HG03457 (cell line): ENCODE results near the gene CFAP92.

Experiments
- ATAC-seq: cut with Tn5 transposase; IDR thresholded peaks from one replicate; pipeline ENCODE4 v1.9.1; 2021; ENCODE audit warnings: moderate number of reproducible peaks; ENCODE audit not compliant: unreplicated experiment

Gene CFAP92, protein sequence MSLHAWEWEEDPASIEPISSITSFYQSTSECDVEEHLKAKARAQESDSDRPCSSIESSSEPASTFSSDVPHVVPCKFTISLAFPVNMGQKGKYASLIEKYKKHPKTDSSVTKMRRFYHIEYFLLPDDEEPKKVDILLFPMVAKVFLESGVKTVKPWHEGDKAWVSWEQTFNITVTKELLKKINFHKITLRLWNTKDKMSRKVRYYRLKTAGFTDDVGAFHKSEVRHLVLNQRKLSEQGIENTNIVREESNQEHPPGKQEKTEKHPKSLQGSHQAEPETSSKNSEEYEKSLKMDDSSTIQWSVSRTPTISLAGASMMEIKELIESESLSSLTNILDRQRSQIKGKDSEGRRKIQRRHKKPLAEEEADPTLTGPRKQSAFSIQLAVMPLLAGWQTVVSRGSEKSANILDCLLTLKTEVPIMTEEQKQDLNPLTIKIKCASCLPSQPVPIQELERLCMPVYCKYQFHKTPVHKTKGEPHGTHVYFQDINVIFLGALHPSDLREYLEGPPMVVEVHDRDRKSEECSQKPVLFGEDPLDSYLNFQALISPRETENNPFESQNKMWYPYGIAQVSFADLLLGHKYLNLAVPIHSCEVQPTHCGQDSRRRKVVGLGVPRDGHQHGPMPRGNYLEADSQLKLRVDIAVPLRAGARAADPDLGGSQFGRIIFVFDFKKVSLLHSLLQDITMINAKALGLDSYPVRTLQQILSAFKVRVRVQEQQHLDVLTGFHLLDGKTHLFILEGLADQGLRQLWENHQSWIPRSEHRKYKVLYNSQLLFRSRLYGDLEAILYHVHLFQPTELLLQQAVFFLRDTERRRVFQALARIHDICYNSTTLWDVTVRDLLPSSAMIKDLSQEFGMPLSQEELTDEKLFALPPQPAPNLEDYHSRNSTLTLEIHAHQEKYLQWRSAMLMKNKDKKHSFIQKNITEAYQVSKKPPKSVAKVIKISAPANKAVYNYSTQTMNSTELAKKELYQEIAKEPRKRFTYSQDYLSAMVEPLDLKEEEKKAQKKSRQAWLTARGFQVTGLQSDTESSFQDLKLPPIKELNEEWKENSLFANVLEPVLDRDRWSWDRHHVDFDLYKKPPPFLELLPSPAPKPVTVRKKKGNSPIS

DNA sequence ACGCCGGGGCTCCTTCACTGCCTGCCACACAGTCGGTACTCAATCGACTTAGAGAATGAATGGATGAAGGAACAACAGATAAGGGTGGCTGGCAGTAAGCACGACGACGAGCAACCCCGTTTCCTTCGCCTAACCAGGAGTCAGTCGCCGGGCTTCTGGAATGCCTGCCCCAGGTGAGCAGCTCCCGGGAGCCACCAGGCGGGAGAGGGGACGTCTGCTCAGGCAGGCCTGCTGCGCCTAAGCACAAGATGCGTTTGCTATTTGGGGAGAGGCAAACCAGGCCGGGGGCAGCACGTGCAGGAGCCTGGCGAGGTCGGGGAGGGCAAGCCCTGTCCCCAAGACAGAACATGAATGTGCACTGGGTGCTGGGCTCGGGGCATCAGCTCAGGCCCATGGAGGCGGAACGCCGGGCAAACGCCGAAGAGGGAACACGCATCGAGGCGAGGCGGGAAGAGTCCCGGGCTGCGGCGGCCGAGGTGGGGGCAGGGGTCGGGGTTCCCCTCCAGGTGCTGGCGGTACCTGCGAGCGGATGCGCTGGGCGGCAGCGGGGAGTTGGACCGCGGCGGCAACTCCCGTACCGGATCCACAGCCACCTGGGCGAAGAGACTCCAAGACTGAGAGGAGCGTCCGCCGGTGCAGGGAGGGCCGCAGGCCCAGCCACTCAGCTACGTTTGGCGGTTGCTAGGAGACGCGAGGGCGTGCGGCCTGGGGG is at the start of gene CFAP92:
TSS of gene CFAP92 (minus strand) at position 616 of the 712 bp plus-strand sequence. CDS start 772 bp downstream, outside the sequence.
- ATAC-seq: no peak

DNA sequence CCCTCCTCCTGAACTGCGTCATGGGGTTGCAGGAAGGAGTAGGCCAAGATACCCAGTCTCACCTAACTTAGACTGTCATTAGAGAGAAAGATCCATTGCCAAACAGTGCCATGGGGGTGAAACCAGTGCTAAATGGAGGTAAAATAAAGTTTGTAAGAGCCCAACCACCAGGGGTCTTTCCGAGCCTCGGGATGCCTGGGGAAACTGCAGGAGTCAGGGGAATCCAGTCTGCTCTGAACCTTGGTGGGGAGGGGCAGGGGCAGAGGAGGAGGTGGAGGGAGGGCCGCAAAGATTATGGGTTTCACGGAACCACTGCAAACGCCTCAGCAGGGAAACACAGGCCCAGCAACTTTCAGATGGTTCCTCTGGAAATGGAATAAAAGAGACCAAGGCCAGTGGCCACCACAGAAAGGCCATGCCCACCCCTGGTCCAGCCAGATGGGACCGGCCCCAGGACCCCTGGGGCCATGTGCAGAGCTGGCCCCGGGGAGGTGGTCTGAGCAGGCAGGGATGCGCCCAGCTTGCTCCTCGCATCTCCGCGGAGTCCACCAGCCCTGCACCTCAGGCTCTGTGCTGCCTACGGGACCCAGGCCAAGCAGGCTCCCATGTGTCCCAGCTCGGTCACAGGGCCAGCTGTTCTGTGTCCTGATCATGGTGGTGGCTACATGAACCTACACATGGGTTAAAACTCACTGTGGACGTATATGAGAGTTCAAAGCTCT is 46.9 kb upstream of the CFAP92 start:
- no peak for ATAC-seq

DNA sequence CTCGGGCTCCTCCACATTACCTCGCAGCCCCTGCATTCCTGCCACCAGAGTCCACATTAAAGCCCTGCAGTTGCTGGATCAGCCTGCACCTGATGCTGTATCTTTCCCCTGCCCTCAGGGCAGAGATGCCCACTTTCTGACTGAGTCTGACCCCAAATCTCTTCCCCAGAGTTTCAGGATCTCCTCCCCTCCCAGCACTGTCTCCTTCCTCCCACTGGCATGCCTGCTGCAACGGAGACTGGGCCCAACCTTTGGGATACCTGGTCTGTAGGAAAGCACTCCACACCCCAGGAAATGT is 46.1 kb upstream of the CFAP92 start:
- ATAC-seq: no peak

DNA sequence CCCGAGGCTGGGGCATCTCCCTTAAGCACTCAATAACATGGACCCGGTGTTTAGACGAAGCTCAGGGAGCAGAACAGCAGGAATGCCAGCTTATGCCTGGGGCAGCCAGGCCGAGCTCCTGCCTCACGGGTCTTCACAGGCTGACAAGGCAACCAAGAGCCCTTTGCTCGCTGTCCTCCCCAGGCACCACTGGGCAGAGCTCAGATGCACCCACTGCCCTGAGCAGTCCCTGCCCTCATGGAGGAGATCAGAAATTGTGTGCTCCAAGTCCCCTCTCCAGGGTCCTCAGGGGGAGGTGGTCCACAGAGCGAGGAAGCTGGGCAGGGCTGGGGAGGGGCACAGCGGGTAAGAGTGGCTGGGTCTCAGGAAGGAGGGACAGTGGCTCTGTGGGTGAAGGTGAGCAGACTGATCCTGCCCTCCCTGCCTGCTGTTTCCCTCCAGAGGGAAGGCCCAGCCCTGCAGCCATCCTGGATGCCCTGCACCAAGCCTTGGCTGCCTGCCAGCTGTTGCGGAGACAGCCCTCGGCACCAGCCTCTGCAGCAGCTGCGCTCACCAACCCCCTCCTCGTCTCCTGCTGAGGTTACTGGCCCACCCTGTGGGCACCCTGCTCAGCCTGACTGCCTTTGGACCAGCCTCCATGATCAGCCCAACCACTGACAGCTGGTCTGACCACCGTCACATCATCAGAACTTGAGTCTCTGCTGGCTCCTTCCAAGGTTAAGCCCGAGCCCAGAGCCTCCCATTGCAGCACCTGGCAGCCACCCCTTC is 45.6 kb upstream of the CFAP92 start:
- no peak for ATAC-seq

GRCh38 chr3:129038121-129038855 is 44.4 kb upstream of the CFAP92 start:
- no peak for ATAC-seq

GRCh38 chr3:129037093-129037419 is 43.2 kb upstream of the CFAP92 start:
- ATAC-seq: no peak

DNA sequence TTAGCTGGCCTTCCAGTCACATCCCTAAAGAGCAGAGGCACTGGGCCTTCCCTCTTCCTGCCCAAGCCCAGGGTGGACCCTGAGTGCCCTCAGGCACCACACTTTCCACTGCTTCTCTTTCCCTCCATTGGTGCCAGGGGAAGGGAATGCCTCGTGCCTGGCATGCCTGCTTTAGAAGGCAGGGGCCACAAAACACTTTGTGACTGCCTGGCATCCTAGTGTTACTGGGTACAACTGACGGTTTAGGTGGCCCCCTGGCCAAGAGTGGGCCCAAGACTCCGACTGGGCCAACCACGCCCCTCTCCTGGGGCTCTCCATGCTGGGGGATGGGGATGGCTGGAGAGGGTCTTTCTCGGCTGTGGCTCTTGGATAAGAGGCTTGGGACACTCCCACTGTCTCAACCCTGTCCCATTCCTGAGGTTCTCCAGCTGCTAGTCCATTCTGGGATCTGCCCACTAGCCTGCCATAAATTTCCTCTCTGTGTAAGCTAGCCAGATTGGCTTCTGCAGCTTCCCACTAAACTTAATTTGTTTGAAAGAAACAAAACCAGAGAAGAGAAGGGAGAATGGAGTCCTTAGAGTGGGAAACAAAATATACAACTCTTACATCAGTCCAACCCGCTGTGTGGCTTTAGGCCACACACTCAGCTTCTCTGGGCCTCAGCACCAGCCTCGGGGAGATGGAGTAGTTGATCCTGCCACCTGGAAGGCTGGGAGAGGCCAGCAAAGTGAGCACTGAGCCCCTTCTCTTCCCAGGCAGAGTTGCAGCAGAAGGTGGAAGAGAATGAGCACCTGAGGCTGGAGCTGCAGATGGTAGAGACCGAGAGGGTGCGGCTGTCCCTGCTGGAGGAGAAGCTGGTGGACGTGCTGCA is 42.6 kb upstream of the CFAP92 start:
- no peak for ATAC-seq

GRCh38 chr3:129035360-129036221 is 41.7 kb upstream of the CFAP92 start:
- no peak for ATAC-seq

DNA sequence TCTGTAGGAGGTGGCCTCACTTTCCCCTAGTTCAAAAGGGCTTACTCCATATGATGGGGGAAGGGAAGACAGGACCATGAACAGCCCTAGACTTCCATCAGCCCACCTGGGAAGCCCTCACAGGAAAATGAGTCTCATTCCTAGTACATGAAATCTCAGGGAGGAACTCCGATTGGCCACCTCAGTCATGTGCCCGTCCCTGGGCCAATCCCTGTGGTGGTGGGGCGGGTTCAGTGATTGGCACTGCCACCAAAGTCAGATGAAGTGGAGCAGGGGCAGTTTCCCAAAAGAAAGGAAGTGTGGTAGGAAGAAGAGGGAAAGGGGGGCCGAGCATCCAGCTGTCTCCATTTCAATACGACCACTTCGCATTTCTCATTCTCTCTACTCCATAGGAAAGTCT is 40.8 kb upstream of the CFAP92 start:
- no peak for ATAC-seq

DNA sequence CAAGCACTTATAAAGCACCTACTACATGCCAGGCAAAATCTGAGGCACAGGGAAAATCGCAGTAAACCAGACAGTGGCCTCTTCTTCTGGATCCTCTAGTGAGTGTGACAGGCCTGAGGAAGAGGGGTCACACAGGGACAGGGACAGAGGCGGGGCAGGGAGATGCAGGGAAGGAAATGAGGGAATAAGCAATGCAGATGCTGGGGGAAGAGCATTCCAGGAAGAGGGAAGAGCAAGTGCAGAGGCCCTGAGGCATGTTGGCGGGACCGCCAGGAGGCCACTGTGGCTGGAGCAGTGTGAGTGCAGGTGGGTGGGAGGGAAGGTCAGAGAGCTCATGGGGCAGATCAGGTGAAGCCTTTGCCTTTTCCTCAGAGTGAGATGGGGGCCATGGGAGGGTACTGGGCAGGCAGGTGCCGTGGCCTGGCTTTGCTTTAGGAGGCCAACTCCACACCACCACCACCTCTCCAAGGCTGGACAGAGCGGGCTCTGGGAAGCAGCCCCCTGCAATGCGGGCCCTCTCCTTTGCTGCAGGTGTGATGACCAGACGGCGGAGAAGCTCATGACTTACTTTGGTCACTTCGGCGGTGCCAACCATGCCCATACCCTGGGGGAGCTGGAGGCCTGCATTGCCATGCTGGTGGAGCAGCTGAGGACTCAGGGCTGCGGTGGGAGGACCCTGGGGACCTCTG is 39.9 kb upstream of the CFAP92 start:
- ATAC-seq: no peak

- ATAC-seq: no peak
Measured at GRCh38 chr3:129033151-129033550, 39.3 kb upstream of the CFAP92 start.

- ATAC-seq: no peak
Measured at GRCh38 chr3:129032716-129033115, 38.8 kb upstream of the CFAP92 start.

- no peak for ATAC-seq
Measured at GRCh38 chr3:129031476-129032215, 37.8 kb upstream of the CFAP92 start.

GRCh38 chr3:129030611-129031010 is 36.7 kb upstream of the CFAP92 start:
- ATAC-seq: no peak

DNA sequence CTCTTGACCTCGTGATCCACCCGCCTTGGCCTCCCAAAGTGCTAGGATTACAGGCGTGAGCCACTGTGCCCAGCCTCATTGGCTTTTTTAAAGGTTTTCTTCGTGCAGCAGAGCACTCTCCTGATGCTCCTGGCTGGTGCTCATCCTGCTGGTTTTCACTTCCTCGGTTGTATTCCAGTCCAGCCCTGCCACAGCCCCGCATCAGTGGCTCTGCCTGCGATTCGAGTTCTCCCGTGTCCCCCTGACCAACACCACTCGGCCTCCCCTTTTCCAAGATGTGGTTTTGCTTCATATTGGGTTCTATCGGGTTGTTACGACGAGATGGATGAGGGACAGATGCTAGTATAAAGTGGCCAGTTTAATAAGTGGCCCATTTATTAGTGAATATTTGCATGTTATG is 35.0 kb upstream of the CFAP92 start:
- ATAC-seq: no peak

DNA sequence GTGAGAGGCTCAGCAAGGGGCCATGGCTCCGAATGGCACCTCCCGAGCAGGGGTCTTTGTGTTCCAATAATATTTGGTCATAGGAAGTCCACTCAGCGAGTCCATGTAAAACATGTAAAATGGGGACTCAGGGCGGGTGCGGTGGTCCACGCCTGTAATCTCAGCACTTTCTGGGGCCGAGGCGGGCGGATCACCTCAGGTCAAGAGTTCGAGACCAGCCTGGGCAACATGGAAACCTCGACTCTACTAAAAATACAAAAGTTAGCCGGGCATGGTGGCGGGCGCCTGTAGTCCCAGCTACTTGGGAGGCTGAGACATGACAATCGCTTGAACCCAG is 33.6 kb upstream of the CFAP92 start:
- ATAC-seq: no peak
